GM18499 (cell line): ENCODE measurements around the gene PLXDC2.

Experiments
- ATAC-seq: cut with Tn5 transposase; IDR thresholded peaks from one replicate; pipeline ENCODE4 v1.9.1; 2021; ENCODE audit warnings: moderate number of reproducible peaks; ENCODE audit not compliant: insufficient read depth, unreplicated experiment

The PLXDC2 gene

DNA sequence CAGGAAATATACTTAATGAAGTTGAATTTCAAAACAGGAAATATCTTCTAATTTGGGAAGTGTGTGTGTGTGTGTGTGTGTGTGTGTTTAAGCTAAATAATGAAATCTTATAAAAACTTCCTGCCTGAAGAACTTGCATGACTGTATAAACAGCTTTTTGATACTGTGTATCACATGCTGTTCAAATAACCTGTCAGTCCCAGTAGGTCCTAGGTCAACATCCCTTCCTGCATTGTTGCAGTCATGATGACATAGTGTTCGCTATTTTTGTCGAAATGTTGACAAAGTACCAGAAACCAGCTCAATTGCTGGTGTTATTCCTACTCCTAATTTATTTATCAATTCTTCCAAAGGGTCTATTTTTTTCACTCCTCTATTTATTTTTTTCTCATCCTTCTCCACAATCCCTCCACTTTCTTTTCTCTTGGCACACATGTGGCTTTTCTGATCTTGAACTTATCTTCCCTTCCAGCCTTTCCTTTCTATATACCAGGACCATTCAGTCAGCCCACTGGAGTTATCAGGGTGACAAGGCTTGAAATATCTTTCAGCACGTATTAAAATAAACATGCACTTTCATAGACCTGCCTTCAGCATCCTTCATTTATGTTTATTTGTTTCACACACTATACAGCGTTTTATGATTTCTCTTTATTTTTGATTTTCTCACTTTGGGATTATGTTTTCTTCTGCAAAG, 115.8 kb downstream of the PLXDC2 start:
- ATAC-seq: no peak

DNA sequence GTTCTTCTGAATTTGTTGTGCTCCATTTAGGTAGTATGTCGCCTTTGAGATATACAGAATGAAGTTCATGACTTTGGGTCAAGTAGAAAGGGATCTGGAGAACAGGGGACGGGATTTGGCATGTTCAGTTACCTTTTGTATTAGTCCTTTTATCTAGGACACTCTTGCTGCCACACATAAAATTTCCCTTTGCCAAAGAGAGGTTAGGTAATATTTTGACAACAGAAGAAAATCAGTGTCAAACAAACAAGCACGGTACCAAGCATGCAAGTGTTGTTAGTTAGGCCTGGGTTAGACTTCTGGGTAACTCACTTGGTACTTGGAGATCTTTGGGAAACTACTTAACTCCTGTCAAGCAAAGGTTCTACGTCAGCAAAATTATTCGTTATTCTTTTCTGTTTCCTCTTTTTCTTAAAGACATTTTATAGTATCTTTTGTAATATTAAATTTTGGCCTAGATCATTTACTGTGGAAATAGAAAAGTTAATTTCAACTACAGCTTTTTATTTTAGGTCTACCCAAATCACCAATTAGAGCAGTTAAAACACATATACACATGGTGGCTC, 116.7 kb downstream of the PLXDC2 start:
- no peak for ATAC-seq

DNA sequence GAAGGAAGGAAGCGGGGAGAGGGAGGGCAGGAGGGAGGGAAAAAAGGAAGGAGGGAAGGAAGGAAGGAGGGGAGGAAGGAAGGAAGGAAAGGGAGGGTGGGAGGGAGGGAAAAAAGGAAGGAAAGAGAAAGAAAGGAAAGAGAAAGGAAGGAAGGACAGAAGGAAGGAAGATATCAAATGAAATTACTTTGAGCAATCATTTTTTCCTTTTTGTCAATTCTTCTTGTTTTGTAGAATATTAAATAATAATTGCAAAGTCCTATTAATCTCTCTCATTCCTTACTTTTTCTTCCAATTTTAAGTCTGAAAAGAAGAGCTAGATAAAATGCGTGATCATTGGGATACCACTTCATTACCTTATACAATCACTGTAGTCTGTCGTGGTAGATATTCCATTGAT, 117.5 kb downstream of the PLXDC2 start:
- no peak for ATAC-seq

DNA sequence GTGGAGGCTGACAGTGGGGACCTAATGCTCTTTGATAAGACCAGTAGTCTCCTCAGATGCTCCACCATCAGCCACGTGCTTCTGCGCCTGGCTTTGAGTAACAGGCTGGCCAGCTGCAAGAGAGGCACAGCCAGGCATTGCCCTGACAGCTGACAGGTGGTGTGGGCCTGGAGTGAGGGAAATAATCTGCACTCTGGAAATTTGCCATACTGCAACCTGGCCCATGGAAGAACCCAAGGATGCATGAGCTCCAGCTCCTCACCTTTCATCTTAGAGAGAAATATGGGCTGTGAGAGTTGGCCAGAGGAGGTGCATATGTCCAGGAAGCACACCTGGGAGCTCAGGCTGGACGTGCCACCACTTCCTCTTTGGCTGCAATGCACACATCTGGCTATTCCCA, 118.9 kb downstream of the PLXDC2 start:
- no peak for ATAC-seq

DNA sequence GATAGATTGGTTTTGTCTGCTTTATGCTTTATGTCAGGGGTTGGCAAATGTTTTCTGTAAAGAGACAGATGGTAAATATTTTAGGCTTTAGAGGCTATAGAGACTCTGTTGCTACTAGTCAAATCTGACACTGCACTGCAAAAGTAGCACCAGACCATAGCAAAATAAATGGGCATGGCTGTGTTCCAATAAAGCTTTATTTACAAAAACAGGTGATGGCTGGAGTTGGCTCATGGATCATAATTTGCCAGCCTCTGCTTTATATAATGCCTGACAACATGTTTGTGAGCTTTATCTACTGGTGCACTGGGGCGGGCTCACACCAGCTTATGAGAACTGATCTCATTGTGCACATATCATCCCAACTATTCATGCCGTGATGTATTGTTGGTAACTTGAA, 120.1 kb downstream of the PLXDC2 start:
- ATAC-seq: no peak

DNA sequence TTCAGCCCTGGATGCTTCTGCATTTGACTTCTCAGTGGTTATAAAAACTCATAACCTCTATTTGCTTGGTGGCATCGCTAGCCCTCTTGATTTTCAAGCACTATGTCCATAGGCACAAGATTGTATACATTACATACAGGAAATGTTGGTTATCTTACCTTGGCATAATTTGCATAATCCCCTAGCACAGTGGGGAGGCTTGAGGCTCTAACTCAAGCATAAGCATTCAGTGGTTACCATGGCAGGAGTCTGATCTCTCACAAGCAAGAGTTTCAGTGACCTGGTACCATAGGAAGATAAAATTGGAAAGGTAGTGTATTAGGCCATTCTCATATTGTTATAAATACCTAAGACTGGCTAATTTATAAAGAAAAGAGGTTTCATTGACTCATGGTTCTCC, 121.8 kb downstream of the PLXDC2 start:
- ATAC-seq: no peak

DNA sequence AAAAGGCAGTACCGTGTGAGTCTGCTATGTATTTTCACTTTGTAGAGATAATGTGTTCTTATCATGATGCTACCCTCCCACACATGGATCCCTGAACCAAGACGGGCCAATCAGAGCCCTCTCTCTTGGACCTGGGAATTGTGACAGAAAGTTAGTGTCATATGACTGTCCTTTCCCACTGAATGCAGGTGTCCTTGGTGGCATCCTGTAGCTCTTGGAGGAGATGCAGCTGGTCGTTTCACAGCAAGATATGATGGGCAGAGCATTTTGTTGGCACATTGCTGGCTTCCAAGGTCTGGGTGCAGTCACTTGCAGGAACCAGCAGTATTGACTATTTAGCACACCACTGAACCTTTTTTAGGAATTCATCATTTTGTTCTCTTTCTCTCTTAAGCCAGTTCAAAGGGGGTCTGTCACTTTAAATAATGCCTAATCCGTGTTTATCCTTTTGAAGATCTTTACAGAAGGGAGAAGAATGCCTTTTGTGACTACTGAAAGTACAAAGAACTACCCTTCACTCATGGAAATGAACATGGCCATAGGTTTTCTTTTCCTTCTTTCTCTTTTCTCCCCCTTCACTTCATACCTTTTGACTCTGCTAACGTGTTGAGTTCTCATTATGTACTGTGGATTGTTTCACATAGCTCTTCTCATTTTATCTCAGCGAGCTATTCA, 125.1 kb downstream of the PLXDC2 start:
- no peak for ATAC-seq

DNA sequence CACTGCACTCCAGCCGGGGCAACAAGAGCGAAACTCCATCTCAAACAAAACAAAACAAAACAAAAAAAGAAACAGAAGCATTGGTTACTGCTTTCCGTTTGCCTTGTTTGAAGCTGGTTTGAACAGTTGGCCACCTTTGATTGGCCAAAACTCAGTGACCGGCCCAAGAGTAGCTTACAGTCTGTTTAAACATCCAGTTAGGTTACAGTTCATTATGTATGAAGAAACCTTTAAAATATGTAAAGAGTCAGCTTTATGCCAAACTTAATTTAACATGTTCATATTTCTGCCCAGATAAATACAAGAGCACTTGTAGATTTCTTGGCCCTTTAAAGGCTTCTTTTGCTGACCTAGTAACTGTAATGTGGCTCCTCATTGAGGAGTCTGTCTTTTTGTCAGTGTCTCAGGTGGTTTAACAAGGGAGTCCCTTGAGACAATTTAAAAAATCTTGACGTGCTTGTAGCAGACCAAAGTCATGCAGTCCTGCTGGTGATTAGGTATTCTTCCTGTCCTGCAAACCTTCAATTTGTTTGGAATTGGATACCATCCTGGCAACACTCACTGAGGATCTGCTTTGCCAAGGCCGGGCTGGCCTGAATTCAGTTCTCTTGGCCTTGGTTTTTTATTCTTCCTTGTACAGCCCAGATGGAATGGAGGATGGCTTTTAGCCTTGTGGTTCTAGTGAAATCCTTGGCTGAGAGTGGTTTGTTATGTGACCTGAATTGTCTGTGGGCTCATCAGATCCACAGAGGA, 128.9 kb downstream of the PLXDC2 start:
- no peak for ATAC-seq

DNA sequence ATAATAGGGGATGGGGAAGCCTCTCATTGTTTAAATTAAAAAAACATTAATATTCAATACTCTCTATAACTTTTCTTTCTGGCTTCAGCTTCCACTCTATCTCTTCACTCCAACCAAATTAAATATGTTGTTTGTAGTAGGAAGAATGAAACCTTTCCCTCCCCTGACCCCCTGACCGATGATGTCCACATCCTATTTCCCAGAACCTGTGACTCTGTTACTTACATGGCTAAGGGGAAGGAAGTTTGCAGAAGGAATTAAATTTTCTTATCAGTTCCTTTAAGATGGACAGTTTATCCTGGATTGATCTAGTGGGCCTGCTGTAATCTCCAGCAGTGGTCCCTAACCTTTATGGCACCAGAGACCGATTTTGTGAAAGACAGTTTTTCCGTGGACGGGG, 130.0 kb downstream of the PLXDC2 start:
- no peak for ATAC-seq

DNA sequence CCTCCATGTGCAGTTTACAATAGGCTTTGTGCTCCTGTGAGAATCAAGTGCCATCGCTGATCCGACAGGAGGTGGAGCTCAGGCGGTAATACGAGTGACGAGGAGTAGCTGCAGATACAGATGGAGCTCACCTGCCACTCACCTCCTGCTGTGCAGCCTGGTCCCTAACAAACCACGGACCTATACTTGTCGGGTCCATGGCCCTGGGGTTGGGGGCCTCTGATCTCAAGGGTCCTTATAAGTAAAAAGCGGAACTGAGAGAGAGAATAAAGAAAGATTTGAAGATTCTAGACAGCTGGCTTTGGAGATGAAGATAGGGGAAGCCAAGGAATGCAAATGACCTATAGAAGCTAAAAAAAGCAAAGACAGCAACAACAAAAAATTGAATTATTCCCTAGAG, 130.6 kb downstream of the PLXDC2 start:
- ATAC-seq: peak; percentile 63

DNA sequence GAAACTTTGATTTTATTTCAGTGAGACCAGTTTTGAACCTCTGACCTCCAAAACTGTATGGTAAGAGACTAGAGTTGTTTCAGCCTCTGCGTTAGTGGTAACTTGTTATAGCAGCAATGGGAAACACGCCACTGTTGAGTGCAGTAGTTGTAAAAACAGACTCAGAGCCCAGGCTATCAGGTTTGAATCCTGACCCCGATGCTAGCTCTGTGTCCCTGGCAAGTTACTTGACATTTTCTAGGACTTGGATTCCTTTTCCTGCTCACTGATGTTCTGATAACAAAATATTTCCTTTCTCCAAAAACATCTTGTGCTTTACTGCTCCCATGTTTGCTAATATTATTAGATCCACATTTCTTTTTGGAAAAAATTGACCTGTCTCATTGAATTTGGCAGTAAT, 131.0 kb downstream of the PLXDC2 start:
- no peak for ATAC-seq

DNA sequence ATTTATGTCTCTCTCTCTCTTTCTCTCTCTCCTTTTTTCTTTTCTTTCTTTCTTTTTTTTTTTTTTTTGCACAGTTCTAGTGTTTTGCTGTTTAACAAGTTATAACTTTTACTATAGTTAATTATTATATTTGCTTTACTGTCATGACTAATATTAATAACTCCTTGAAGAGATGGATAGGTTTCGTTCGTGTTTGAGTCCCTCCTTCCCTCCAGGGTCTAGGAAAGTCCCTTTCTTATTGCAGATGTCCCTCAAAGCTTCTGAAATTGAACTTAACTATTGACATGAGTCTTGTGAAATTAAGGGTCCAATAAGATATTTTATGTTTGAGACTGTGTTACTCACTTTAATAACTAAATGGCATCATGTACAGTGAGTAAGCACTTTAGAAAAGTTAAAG, 131.4 kb downstream of the PLXDC2 start:
- ATAC-seq: peak; percentile 50

DNA sequence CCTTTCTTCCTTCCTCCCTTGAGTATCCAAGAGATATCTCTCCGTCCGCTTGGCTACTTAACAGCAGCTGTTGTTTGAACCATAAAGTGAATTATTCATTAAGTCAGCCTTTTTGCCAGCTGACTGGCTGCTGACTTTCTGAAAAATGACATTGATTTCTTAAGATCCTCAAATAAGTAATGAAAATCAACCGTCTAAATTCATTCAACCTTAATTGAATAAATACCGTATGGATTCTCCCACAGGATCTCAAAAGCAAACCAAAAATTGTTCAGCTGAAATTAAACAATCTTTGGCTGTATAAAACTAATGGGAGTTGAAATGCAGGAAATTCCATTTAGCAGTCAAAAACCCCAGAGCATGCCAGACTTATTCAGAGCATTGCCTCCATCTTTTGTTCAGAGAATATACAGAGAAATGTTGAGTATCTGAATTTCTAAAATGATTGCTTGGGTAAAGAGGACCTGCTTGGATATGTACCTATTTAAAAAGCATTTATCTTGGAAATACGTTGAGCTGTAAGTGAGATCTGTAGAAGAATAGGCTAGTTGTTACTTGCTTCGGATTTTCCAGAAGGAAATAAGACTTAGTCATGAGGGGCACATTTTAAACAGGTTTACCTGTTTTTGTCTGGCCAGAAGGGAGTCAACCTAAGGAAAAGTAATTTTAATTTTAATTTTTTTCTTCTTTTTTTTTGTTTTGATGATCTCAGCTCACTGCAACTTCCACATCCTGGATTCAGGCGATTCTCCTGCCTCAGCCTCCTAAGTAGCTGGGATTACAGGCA, 136.2 kb downstream of the PLXDC2 start:
- ATAC-seq: no peak

DNA sequence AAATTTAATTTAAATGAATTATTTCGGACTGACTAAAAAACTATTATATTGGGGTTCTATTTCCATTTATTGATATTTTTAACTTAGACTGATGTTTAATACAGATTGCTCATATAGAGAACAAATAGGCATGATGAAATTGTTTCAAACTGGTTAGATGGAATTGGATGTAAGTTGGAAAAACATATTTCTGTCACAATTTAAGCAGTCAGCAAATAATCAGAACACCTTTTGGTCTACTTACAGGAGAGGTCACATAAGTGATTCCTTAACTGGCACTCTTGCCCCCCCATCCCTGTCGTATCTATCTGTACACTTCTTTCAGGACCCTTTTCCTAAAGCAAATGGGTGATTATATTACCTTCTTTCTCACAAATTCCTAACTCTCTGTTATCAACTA, 138.4 kb downstream of the PLXDC2 start:
- ATAC-seq: no peak

DNA sequence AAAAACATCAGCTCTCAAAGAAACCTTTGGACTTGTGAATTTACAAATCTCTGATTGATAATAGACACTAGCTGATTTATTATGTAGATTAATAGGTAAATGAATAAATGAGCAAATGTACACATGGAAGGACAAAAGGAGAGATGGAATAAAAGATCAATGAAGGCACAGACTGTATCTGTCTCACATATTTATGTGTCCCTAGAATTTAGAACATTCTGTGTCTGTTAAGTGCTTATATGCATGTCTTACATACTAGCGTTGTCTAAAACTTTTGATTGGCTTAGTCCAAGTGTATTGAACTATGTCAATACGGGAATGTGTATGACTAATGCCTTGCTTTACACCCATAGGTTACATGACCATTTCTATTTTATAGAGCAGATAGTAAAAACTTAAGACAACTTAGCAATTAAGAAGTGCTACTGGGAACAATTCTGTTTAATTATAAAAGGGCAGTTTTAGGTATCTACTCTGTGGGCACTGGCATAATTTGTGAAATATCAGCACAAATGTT, 140.3 kb downstream of the PLXDC2 start:
- no peak for ATAC-seq

DNA sequence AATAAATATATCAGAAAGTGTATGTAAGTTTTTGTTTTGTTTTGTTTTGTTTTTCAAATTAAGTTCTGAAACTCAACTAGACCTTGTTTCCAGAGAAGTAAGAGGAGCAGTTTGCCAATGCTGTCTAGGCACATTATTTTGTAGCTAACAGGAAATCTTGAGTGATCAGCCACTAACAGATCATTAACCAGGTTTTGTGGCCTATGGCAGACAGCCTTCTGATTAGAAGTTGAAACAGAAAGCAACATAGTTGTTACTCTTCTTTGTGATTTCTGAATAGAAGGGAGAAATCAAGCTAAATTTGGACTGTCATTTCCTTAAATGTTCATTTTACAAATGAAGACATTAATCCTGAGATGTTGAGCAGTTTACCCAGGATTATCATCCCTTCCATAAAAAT, 142.6 kb downstream of the PLXDC2 start:
- peak; percentile 84 for ATAC-seq

DNA sequence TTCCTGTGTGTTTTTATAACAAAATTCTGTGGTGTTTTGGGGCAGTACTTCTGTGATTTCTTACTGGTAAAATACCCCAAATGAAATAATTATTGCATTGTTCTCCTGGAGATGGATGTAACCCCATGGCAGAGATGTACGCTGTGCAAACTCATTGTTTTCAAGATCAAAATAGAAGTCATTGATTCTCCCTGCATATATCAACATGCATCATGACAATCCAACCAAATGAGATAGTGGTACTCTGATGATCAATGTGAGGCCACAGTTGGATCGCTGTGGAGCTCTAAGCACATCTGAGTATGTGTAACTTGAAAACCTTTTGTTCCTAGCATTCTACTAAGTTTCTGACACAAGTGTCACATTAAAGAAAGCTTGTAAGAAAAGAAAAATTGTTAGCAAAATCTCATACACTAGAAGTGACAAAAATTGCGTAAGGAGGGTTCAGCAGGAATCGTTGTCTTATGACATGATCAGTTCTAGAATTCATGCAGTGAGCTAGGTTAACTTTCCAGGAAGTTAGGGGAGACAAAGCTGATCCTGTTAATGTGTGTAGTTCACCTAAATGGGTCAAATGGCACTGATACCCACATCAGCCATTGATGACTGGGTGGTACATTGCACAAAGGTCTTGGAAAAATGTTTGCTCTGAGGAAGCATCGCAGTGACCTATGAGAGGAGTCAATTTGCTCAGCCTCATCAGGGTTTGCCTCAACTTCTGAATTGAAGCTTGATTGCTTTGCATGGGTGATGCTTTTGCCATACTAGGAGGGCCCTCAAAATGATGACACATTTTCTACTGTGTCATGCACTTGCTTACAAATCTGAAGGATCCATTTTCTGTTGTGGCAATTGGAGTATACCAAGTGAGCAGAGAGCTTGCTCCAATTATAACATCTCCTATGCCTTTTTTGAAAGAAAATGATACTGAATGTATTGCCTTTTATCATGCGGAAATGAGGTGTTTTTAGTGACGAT, 145.1 kb downstream of the PLXDC2 start:
- ATAC-seq: no peak

DNA sequence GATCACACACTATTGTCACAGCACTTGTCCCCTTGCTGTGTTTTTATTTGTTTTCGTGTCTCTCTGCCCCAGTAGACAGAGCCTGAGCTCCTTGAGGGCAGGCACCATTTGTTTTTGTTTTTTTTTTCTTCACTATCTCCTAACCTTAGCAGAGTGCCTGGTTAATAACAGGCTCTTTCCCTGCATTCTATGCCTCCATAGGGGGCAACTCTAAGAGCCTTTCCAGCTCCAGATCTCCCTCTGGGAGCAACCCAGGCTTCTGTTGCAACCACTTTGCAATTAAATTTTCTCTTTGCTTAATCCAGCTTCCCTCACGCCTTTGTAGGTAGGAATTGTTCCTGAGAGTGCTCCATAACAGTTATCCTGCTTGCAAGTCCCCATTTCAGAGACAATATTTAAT, 148.4 kb downstream of the PLXDC2 start:
- no peak for ATAC-seq

DNA sequence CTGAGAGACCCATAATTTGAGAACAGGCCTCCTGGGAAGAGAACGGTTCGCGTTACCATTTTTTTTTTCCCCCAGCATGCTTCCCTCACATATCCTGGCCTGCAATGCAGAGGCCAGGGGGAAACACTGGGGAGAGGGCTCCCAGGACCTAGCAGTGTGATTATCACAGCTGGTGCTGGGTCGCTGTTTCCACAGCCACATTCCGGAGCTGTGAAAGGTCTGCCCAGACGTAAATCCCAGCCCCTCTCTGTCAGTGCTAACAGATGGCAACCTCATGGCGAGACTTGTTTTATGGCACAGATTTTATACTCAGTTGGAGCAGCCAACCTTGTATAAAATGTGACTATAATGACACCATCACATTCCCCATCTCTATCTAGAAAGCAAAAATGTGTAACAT, 150.5 kb downstream of the PLXDC2 start:
- no peak for ATAC-seq
